Uterus (tissue), 4 donors: ENCODE measurements around the gene MEIS1. TPM values are rescaled to one million over a fixed set of nuclear protein-coding genes. Genes with fewer than 3 reads are reported as not detected.

Experiments used
- DNase-seq, 2 donors: peaks; one replicate each; pipeline ENCODE4 v3.0.0-alpha.2; 2019 to 2020
- H3K27ac ChIP-seq, 2 donors: fragments of 200-600 bp; sonication (generic); 1 replicate in 1 of 2; 2 replicates in 1 of 2; pipeline ENCODE4 v1.5.1; 2016 to 2018
- H3K27me3 ChIP-seq, 2 donors: fragments of 200-600 bp; sonication (generic); one replicate each; pipeline ENCODE4 v1.5.1; 2018 to 2019; ENCODE audit warnings: control low read depth in 1 of 2
- H3K36me3 ChIP-seq, 2 donors: fragments of 200-600 bp; sonication (generic); one replicate each; pipeline ENCODE4 v1.5.1; 2019; ENCODE audit warnings: control low read depth in 1 of 2
- H3K4me1 ChIP-seq, 2 donors: fragments of 200-600 bp; sonication (generic); one replicate each; pipeline ENCODE4 v1.5.1; 2018 to 2019; ENCODE audit warnings: control low read depth in 1 of 2
- H3K4me3 ChIP-seq, 2 donors: fragments of 200-600 bp; sonication (generic); 1 replicate in 1 of 2; 2 replicates in 1 of 2; pipeline ENCODE4 v1.5.1; 2018 to 2019; ENCODE audit warnings: mild to moderate bottlenecking in 1 of 2
- H3K9me3 ChIP-seq, 2 donors: fragments of 200-600 bp; sonication (generic); one replicate each; pipeline ENCODE4 v1.5.1; 2019; ENCODE audit warnings: control low read depth in 1 of 2
- CTCF ChIP-seq, 4 experiments: fragments of 200-600 bp in 2 of 4; fragments of 450-650 bp in 2 of 4; sonication (generic) in 2 of 4; IDR thresholded peaks; one replicate each; pipeline ENCODE4 v1.5.1; 2016 to 2019; ENCODE audit warnings: antibody characterized with exemption in 4 of 4, mild to moderate bottlenecking in 2 of 4, moderate library complexity in 1 of 4
- POLR2A ChIP-seq, 2 donors: fragments of 450-650 bp; IDR thresholded peaks; one replicate each; pipeline ENCODE4 v1.6.1; 2016; ENCODE audit warnings: antibody characterized with exemption in 2 of 2, mild to moderate bottlenecking in 1 of 2, moderate library complexity in 1 of 2
- intact Hi-C: fragments of 100-400 bp; cut with DNase I; formaldehyde crosslinking; loops from one replicate; pipeline ENCODE4 v1.15.1; 2023; ENCODE audit warnings: low total_unique reads
- total RNA-seq, 4 donors: library from RNA; depleted of rRNA in 3 of 4; stranded (reverse); fragments of >200 nt in 3 of 4; gene quantifications; one replicate each; pipeline versions ENCODE4 v1.1.0 to v1.2.4, GENCODE V29; 2014 to 2023
- donor health status: DM: yes; HTN: yes; CAD: no.

The MEIS1 gene
- total RNA-seq, 4 donors from 2014 or later = 110 to 418 (median 233) TPM

- Histone ChIP-seq H3K27me3 (no peaks in the 10 kb centered on the region), H3K4me3 (peak overlapping the region in 1 of 2 donors; percentile 10), H3K36me3 (no peaks in the 10 kb centered on the region), H3K4me1 (peaks cover 8 to 12% of the 10 kb centered on the region in 2 donors), H3K27ac (peak overlapping the region; percentile 50 to 69), H3K9me3 (no peaks in the 10 kb centered on the region)
- DNase-seq = no peak
- no peak for TF ChIP-seq POLR2A (IDR thresholded peaks at IDR 0.05)
- TF ChIP-seq CTCF (IDR thresholded peaks at IDR 0.05) = no peak
- intact Hi-C loops = no loop called here
Observed at GRCh38 chr2:66507673-66508201, 72.8 kb downstream of the MEIS1 start.

GRCh38 chr2:66508484-66509071 is 73.7 kb downstream of the MEIS1 start:
- Histone ChIP-seq H3K4me1 (peaks cover 8 to 12% of the 10 kb centered on the region in 2 donors), H3K4me3 (no peak overlapping the region), H3K9me3 (no peaks in the 10 kb centered on the region), H3K36me3 (no peaks in the 10 kb centered on the region), H3K27ac (peak overlapping the region; percentile 50 to 69), H3K27me3 (no peaks in the 10 kb centered on the region)
- no peak for TF ChIP-seq POLR2A (IDR thresholded peaks at IDR 0.05)
- TF ChIP-seq CTCF (IDR thresholded peaks at IDR 0.05) = no peak
- intact Hi-C loops = no loop called here
- no peak for DNase-seq

- no peaks in the 10 kb centered on the region for H3K9me3 ChIP-seq
- H3K27me3 ChIP-seq = no peaks in the 10 kb centered on the region
- intact Hi-C loops = no loop called here
- TF ChIP-seq CTCF (IDR thresholded peaks at IDR 0.05) (no peak), POLR2A (IDR thresholded peaks at IDR 0.05) (no peak)
- H3K4me3 ChIP-seq = no peak overlapping the region
- DNase-seq = no peak
- no peaks in the 10 kb centered on the region for H3K36me3 ChIP-seq
- H3K27ac ChIP-seq = peak overlapping the region in 1 of 2 donors; percentile 69
- peaks cover 8 to 12% of the 10 kb centered on the region in 2 donors for H3K4me1 ChIP-seq
Observed at GRCh38 chr2:66509326-66509811, 74.4 kb downstream of the MEIS1 start.

- Histone ChIP-seq H3K36me3 (no peaks in the 10 kb centered on the region), H3K4me3 (no peak overlapping the region), H3K9me3 (no peaks in the 10 kb centered on the region), H3K27me3 (no peaks in the 10 kb centered on the region), H3K27ac (no peak overlapping the region), H3K4me1 (peaks cover 4 to 8% of the 10 kb centered on the region in 2 donors)
- TF ChIP-seq CTCF (IDR thresholded peaks at IDR 0.05) (no peak), POLR2A (IDR thresholded peaks at IDR 0.05) (no peak)
- intact Hi-C loops = no loop called here
- no peak for DNase-seq
Observed at GRCh38 chr2:66512626-66513025, 77.7 kb downstream of the MEIS1 start.

- H3K4me3 ChIP-seq = no peak overlapping the region
- H3K27me3 ChIP-seq = no peaks in the 10 kb centered on the region
- H3K36me3 ChIP-seq = no peaks in the 10 kb centered on the region
- no peak for DNase-seq
- H3K4me1 ChIP-seq = peaks cover 0 to 2% of the 10 kb centered on the region in 2 donors
- H3K9me3 ChIP-seq = no peaks in the 10 kb centered on the region
- TF ChIP-seq POLR2A (IDR thresholded peaks at IDR 0.05) (no peak), CTCF (IDR thresholded peaks at IDR 0.05) (no peak)
- intact Hi-C loops = no loop called here
- no peak overlapping the region for H3K27ac ChIP-seq
Observed at GRCh38 chr2:66515743-66516142, 80.8 kb downstream of the MEIS1 start.
